DOHH2 (cell line): ENCODE data around the gene ATP2C1.

ENCODE experiments used
- CTCF ChIP-seq: fragments of 200-600 bp; sonication (generic); IDR thresholded peaks from one replicate; pipeline ENCODE4 v1.5.1; 2014; ENCODE audit warnings: antibody characterized with exemption, mild to moderate bottlenecking, low read depth, low read length; ENCODE audit not compliant: poor library complexity, severe bottlenecking
- EZH2phosphoT487 ChIP-seq: fragments of 200-600 bp; sonication (generic); IDR thresholded peaks from 2 replicates; pipeline ENCODE4 v1.6.1; 2017; ENCODE audit warnings: borderline replicate concordance, mild to moderate bottlenecking, antibody characterized with exemption, low read length, moderate library complexity, mixed read lengths

GRCh38 chr3:130946882-130947281, 53.0 kb downstream of the ATP2C1 start:
- no peak for TF ChIP-seq CTCF
- TF ChIP-seq EZH2phosphoT487 = no peak
